Uterus (tissue), 2 donors: ENCODE results near the gene DNAH1.

ENCODE experiments used
- POLR2A ChIP-seq, 2 donors: fragments of 450-650 bp; IDR thresholded peaks; one replicate each; pipeline ENCODE4 v1.6.1; 2016; ENCODE audit warnings: antibody characterized with exemption in 2 of 2, mild to moderate bottlenecking in 1 of 2, moderate library complexity in 1 of 2
- TF ChIP-seq, protein P1 (sequence below), 4 experiments: fragments of 200-600 bp in 2 of 4; fragments of 450-650 bp in 2 of 4; sonication (generic) in 2 of 4; IDR thresholded peaks; one replicate each; pipeline ENCODE4 v1.5.1; 2016 to 2019; ENCODE audit warnings: antibody characterized with exemption in 4 of 4, mild to moderate bottlenecking in 2 of 4, moderate library complexity in 1 of 4

DNA sequence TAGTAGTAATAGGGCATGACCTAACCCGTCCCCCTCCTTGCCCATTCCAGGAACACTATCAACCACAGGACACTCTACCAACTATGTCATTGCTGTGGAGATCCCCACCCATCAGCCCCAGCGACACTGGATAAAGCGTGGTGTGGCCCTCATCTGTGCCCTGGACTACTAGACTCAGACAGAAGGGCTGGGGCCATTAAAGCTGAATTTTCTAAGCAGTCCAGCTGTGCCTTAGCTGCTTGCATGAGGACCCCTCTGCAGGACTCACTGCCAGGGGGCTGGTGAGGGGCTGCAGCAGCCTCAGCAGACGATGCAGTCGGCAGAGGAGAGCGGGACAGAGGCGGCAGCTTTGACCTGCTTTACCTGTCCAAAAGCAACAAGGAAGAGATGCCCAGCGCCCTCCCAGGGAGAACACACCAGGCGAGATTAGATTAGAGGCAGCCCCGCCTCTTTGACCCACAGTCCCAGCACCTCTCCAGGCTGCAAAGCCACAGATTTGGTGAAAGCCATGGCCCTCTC is 84.2 kb downstream of the DNAH1 start:
- TF ChIP-seq, protein P1, sequence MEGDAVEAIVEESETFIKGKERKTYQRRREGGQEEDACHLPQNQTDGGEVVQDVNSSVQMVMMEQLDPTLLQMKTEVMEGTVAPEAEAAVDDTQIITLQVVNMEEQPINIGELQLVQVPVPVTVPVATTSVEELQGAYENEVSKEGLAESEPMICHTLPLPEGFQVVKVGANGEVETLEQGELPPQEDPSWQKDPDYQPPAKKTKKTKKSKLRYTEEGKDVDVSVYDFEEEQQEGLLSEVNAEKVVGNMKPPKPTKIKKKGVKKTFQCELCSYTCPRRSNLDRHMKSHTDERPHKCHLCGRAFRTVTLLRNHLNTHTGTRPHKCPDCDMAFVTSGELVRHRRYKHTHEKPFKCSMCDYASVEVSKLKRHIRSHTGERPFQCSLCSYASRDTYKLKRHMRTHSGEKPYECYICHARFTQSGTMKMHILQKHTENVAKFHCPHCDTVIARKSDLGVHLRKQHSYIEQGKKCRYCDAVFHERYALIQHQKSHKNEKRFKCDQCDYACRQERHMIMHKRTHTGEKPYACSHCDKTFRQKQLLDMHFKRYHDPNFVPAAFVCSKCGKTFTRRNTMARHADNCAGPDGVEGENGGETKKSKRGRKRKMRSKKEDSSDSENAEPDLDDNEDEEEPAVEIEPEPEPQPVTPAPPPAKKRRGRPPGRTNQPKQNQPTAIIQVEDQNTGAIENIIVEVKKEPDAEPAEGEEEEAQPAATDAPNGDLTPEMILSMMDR (IDR thresholded peaks at IDR 0.05): no peak
- TF ChIP-seq POLR2A (IDR thresholded peaks at IDR 0.05): no peak
